AG10803 (cell line): ENCODE results near the gene NGRN.

Experiments
- DNase-seq: peaks from one replicate; pipeline ENCODE4 v3.0.0; 2010; ENCODE audit warnings: low read depth
- H3K4me3 ChIP-seq: 2 replicates; pipeline ENCODE4 v1.5.1; 2011; ENCODE audit warnings: mild to moderate bottlenecking, low read length, control low read depth
- CTCF ChIP-seq: conservative IDR thresholded peaks from 2 replicates; pipeline ENCODE4 v1.5.1; 2011; ENCODE audit warnings: mild to moderate bottlenecking, low read length, control low read depth, inconsistent platforms

The NGRN gene

GRCh38 chr15:90239371-90239770, 26.1 kb upstream of the NGRN start:
- no peak for TF ChIP-seq CTCF

GRCh38 chr15:90240856-90241255, 24.6 kb upstream of the NGRN start:
- no peak for DNase-seq
- no peak for TF ChIP-seq CTCF
- H3K4me3 ChIP-seq = no peak overlapping the region

More at GRCh38 chr15:90239371-90239770, 26.1 kb upstream of the NGRN start:
- no peak overlapping the region for H3K4me3 ChIP-seq
- no peak for DNase-seq

- no peak for TF ChIP-seq CTCF
- H3K4me3 ChIP-seq = no peak overlapping the region
- no peak for DNase-seq
Measured at GRCh38 chr15:90241343-90242192, 23.9 kb upstream of the NGRN start.

GRCh38 chr15:90243943-90244639, 21.4 kb upstream of the NGRN start:
- no peak for TF ChIP-seq CTCF
- H3K4me3 ChIP-seq = no peak overlapping the region
- no peak for DNase-seq

- no peak overlapping the region; the same call in 1 of the 2 replicates for H3K4me3 ChIP-seq
- DNase-seq = no peak
- TF ChIP-seq CTCF = no peak
Measured at GRCh38 chr15:90248789-90249202, 16.7 kb upstream of the NGRN start.

GRCh38 chr15:90249203-90249863, 16.1 kb upstream of the NGRN start, which contains the start of gene TTLL13:
TTLL13 (plus strand) TSS chr15:90249556; CDS start chr15:90250631, 1,075 bp downstream.
- H3K4me3 ChIP-seq = peak within 1 kb of the TSS; percentile 75
- no peak for TF ChIP-seq CTCF
- peak; percentile 76 for DNase-seq
